CD1c-positive myeloid dendritic cell (primary cell): ENCODE results near the gene LDLRAD4.
"Not testable (repeated sequence)": the region's sequence is repeated elsewhere in the genome, so short reads cannot be mapped to it uniquely, and the experiment has no call there.

Experiments
- DNase-seq: peaks from one replicate; pipeline ENCODE4 v3.0.0-alpha.2; 2016; ENCODE audit errors: extremely low spot score

Gene LDLRAD4

GRCh38 chr18:13464432-13465123, 246.0 kb downstream of the LDLRAD4 start:
- peak; percentile 51 for DNase-seq

GRCh38 chr18:13465124-13465446, 246.5 kb downstream of the LDLRAD4 start:
- DNase-seq = no peak

GRCh38 chr18:13465476-13465875, 246.9 kb downstream of the LDLRAD4 start:
- peak; percentile 60 for DNase-seq

- DNase-seq = peak; percentile 81
These were observed 252.1 kb downstream of the LDLRAD4 start for GRCh38 chr18:13470516-13471197.

GRCh38 chr18:13471198-13471845, 252.8 kb downstream of the LDLRAD4 start:
- peak; percentile 41 for DNase-seq

- peak; percentile 77 for DNase-seq
These were observed 253.5 kb downstream of the LDLRAD4 start for GRCh38 chr18:13471971-13472628.

GRCh38 chr18:13473751-13474150, 255.2 kb downstream of the LDLRAD4 start:
- DNase-seq = no peak

- no peak for DNase-seq
These were observed 255.8 kb downstream of the LDLRAD4 start for GRCh38 chr18:13474336-13474735.

GRCh38 chr18:13474907-13475545, 256.5 kb downstream of the LDLRAD4 start:
- peak; percentile 48 for DNase-seq

GRCh38 chr18:13476312-13476711, 257.8 kb downstream of the LDLRAD4 start:
- DNase-seq = not testable (repeated sequence)

GRCh38 chr18:13477147-13477683, 258.7 kb downstream of the LDLRAD4 start:
- no peak for DNase-seq

GRCh38 chr18:13480571-13481255, 262.2 kb downstream of the LDLRAD4 start:
- DNase-seq = peak; percentile 86

- DNase-seq = no peak
These were observed 262.8 kb downstream of the LDLRAD4 start for GRCh38 chr18:13481331-13481730.

- peak; percentile 66 for DNase-seq
These were observed 263.5 kb downstream of the LDLRAD4 start for GRCh38 chr18:13481820-13482617.

- DNase-seq = no peak
These were observed 264.0 kb downstream of the LDLRAD4 start for GRCh38 chr18:13482618-13482945.

GRCh38 chr18:13483316-13484270, 265.0 kb downstream of the LDLRAD4 start:
- no peak for DNase-seq

GRCh38 chr18:13485182-13485581, 266.6 kb downstream of the LDLRAD4 start:
- no peak for DNase-seq

- no peak for DNase-seq
These were observed 267.0 kb downstream of the LDLRAD4 start for GRCh38 chr18:13485604-13486003.

- DNase-seq = no peak
These were observed 267.7 kb downstream of the LDLRAD4 start for GRCh38 chr18:13486284-13486683.
